Osteocyte (in vitro differentiated cells): ENCODE results near the gene NUPR2. TPM values are rescaled to one million over a fixed set of nuclear protein-coding genes. Genes with fewer than 3 reads are reported as not detected.
"Not testable (repeated sequence)": the region's sequence is repeated elsewhere in the genome, so short reads cannot be mapped to it uniquely, and the experiment has no call there.

ENCODE experiments used
- DNase-seq: peaks from one replicate; pipeline ENCODE4 v3.0.0; 2021; ENCODE audit warnings: mixed read lengths; ENCODE audit not compliant: unreplicated experiment; ENCODE audit errors: extremely low spot score
- H3K27ac Mint-ChIP-seq: one replicate; pipeline ENCODE4 v1.8.0; 2021; ENCODE audit warnings: mild to moderate bottlenecking, mixed read lengths; ENCODE audit not compliant: unreplicated experiment
- H3K27me3 Mint-ChIP-seq: one replicate; pipeline ENCODE4 v1.8.0; 2021; ENCODE audit warnings: mixed read lengths; ENCODE audit not compliant: unreplicated experiment
- H3K36me3 Mint-ChIP-seq: one replicate; pipeline ENCODE4 v1.8.0; 2021; ENCODE audit warnings: mixed read lengths; ENCODE audit not compliant: unreplicated experiment
- H3K4me1 Mint-ChIP-seq: one replicate; pipeline ENCODE4 v1.8.0; 2021; ENCODE audit warnings: mixed read lengths; ENCODE audit not compliant: unreplicated experiment
- H3K4me3 Mint-ChIP-seq: one replicate; pipeline ENCODE4 v1.8.0; 2021; ENCODE audit warnings: mild to moderate bottlenecking, moderate library complexity, mixed read lengths; ENCODE audit not compliant: unreplicated experiment
- H3K9me3 Mint-ChIP-seq: one replicate; pipeline ENCODE4 v1.8.0; 2021; ENCODE audit warnings: mixed read lengths; ENCODE audit not compliant: unreplicated experiment
- CTCF ChIP-seq: fragments of 200-600 bp; sonication (generic); IDR thresholded peaks from 2 replicates; pipeline ENCODE4 v1.5.0; 2021; ENCODE audit warnings: antibody characterized with exemption, mild to moderate bottlenecking, moderate library complexity
- long read RNA-seq: library from polyadenylated mRNA; unstranded; transcript quantifications from one replicate; pipeline ENCODE4 v2.0.0, GENCODE V29; 2021
- total RNA-seq: library from RNA; stranded (reverse); gene quantifications from 2 replicates; pipeline ENCODE4 v1.2.1, GENCODE V29; 2021

The NUPR2 gene
- total RNA-seq = not detected in 2 replicates
- long read RNA-seq = 0 reads

- H3K9me3 Mint-ChIP-seq = no peaks in the 10 kb centered on the region
These were observed at the start of gene NUPR2 for GRCh38 chr7:56115852-56116538. NUPR2 (minus strand) TSS chr7:56116417; CDS start chr7:56116314, 103 bp downstream.

DNA sequence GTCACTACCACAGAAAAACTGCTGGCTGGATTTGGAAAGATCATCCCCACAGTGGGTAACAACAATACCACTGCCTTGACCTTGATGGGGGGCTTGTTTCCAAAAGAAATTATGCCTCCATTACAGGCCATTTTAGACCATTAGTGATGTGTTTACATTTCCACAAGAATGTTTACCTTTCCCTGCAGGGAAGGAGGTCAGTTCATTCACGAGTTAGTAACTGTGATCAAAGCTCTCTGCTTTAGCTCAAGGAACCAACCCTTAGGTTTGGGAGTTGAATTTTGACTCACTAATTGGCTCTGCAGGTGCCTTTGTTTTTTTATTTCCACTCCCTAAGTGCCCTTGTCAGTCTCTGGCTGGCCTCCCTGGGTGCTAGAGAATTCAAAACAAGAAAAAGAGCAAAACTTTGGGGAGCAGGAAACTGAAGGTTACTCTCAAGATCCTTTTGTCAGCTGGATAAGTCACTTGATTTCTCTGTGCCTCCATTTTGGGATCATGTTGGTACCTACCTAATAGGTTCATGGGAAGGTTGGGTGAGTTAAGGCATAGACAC is 41.1 kb upstream of the NUPR2 start:
- DNase-seq = no peak
- Mint-ChIP-seq H3K36me3 (no peaks in the 10 kb centered on the region), H3K9me3 (peaks cover 36% of the 10 kb centered on the region)

More at GRCh38 chr7:56115852-56116538, at the start of gene NUPR2:
- no peak within 1 kb of the TSS for H3K27ac Mint-ChIP-seq
- H3K36me3 Mint-ChIP-seq = no peaks in the 10 kb centered on the region
- H3K4me3 Mint-ChIP-seq = no peak within 1 kb of the TSS
- no peaks in the 10 kb centered on the region for H3K4me1 Mint-ChIP-seq
- H3K27me3 Mint-ChIP-seq = no peaks in the 10 kb centered on the region
- no peak for TF ChIP-seq CTCF
- DNase-seq = no peak

DNA sequence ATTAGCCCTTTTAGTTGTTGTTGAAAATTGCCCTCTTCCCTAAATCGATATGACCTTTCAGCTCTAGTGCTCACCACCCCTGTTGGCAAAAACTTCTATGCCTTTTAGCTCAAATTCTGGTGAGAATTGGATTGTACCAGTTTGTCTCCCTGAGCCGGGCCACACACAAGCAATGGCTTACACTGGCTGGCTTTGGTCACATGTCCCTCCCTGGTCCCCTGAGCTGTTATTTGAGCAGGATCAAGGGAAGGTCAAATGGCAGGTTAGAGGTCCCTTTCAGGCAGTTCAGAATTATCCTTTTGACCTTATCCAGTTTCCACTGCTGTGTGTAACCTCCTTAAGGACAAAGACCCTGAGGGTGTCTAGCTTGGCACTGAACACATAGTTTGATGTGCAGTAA is 14.8 kb upstream of the NUPR2 start:
- H3K9me3 Mint-ChIP-seq, H3K27me3 Mint-ChIP-seq, H3K4me1 Mint-ChIP-seq, H3K27ac Mint-ChIP-seq, DNase-seq, H3K4me3 Mint-ChIP-seq, H3K36me3 Mint-ChIP-seq: not testable (repeated sequence)

More for the DNA sequence above, 41.1 kb upstream of the NUPR2 start:
- Mint-ChIP-seq H3K4me3 (no peak overlapping the region), H3K27ac (no peak overlapping the region), H3K27me3 (no peaks in the 10 kb centered on the region), H3K4me1 (no peaks in the 10 kb centered on the region)
- TF ChIP-seq CTCF = no peak

DNA sequence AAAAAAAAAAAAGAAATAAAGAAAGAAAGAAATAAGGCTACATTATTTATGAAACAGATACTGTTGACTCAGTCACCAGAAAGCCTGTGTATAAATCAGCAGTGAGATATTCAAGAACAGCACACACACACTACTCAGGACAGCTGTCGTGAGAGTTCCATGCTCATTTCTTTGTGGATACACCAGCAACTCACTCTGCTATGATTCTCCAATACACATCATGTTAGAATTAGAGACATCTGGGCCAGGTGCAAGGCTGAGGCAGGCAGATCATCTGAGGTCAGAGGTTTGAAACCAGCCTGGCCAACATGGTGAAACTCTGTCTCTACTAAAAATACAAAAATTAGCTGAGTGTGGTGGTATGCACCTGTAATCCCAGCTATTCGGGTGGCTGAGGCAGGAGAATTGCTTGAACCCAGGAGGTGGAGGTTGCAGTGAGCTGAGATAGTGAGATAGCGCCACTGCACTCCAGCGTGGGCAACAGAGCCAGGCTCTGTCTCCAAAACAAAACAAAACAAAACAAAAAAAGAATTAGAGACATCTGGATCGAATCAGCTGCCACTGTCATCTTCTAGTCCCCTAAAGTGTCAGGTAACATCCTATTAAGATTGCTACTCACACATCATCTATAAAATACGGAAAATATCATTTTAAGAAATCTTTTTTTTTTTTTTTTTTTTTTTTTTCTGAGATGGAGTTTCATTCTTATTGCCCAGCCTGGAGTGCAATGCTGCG is 11.2 kb upstream of the NUPR2 start:
- Mint-ChIP-seq H3K27me3 (no peaks in the 10 kb centered on the region), H3K4me3 (no peak overlapping the region), H3K27ac (no peak overlapping the region), H3K4me1 (no peaks in the 10 kb centered on the region), H3K36me3 (no peaks in the 10 kb centered on the region), H3K9me3 (no peaks in the 10 kb centered on the region)
- DNase-seq = no peak
- TF ChIP-seq CTCF = no peak

DNA sequence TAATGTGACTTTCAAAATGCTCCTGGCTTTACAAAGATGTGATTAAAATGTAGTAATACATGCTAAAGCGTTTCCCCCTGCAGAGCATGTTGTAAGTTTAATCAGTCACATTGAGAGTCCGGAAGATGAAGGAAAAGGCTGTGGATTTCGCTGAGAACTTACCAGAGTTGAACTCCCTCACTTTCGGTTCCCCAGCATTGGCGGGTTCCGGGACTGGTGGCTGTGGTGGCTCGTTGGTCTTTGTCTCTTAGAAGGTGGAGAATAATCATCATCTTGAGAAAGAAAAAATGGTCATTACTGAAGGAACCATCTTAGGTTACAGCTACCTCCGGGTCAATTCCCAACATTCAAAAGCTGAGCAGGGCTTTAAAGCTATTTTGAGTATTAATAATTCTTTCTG is 9.6 kb upstream of the NUPR2 start:
- Mint-ChIP-seq H3K4me3 (no peak overlapping the region), H3K27me3 (no peaks in the 10 kb centered on the region), H3K4me1 (no peaks in the 10 kb centered on the region), H3K27ac (no peak overlapping the region), H3K36me3 (no peaks in the 10 kb centered on the region), H3K9me3 (no peaks in the 10 kb centered on the region)
- DNase-seq = no peak
- no peak for TF ChIP-seq CTCF
